Measurements from ENCODE around the gene ADCY3. TPM values are rescaled to one million over a fixed set of nuclear protein-coding genes. Genes with fewer than 3 reads are reported as not detected.

Gene ADCY3
- total and polyA plus RNA-seq, 2 of the 13 experiments (the other 11 are each of a cell fraction or from before 2014, with no cell fraction given) = 0.11 to 0.61 TPM

DNA sequence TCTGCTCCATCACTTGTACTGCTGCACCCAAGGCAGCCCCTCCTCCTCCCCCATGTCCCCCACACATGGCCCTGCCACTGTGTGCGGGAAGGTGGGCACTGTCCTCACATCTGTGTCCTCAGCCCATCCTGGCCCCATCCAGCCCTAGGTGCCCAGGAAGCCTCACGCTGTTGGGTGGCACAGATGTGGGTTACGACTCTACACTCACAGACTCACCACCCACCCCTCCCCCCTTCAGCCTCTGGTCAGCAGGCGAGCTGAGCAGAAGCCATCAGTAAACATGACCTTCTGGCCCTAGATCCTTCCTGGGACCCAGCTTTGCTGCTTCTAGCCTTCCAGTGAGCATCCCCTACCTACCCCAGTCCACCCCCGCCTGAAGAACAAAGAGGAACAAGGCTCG lies 43.0 kb downstream of the ADCY3 start:
- Histone ChIP-seq H3K27me3 (ENCODE audit: control insufficient read depth in 1 of 2, insufficient read depth in 2 of 2, low read length in 2 of 2) (peaks cover 0 to 19% of the 10 kb centered on the region in 2 experiments; a peak in 1 of 5 replicates), H3K9me3 (ENCODE audit: low read length) (no peaks in the 10 kb centered on the region), H3K4me1 (ENCODE audit: insufficient read depth, low read length) (peaks cover 30% of the 10 kb centered on the region), H3K27ac (ENCODE audit: extremely low read length, insufficient read depth, low read length) (no peak overlapping the region), H3K4me2 (ENCODE audit: low read depth, low read length) (no peak overlapping the region), H3K36me3 (replicated peaks in 1 of 2; ENCODE audit: control insufficient read depth in 1 of 2, insufficient read depth in 2 of 2, low read length in 2 of 2) (no peaks in the 10 kb centered on the region), H3K4me3 (replicated peaks in 1 of 3; ENCODE audit: insufficient read depth in 1 of 3, low read depth in 2 of 3, low read length in 3 of 3) (no peak overlapping the region), H2AFZ (ENCODE audit: low read length) (no peak overlapping the region), H4K20me1 (ENCODE audit: insufficient read depth, low read length) (no peaks in the 10 kb centered on the region), H3K79me2 (ENCODE audit: insufficient read depth, low read length) (no peaks in the 10 kb centered on the region), H3K9ac (ENCODE audit: insufficient read depth, low read depth, low read length) (no peak overlapping the region)
- DNase-seq (ENCODE audit: low spot score) = no peak
- CTCF ChIA-PET (ENCODE audit: low intra/inter-chr PET ratio, low total read pairs) = no interaction called here
- intact Hi-C loops (cut with micrococcal nuclease; ENCODE audit: unreplicated experiment) (loop anchor here (5.0 kb wide), 1 partner anchor 1105 kb away; no protein-coding TSS in a partner anchor), in situ Hi-C loops (cut with HindIII; ENCODE audit: extremely low pct_ligation_motif_present, low pct_unique_long_range_greater_than_20kb) (no loop called here)
- POLR2A ChIA-PET = no interaction called here
- ATAC-seq = peak; percentile 38
- BruUV-seq (replicated peaks) = no TSS peak
- FAIRE-seq = no peak
- WGBS (ENCODE audit: low lambda C conversion rate) = 12% methylated on average over 6 of the region's 6 CpGs
- TF ChIP-seq, protein P1, sequence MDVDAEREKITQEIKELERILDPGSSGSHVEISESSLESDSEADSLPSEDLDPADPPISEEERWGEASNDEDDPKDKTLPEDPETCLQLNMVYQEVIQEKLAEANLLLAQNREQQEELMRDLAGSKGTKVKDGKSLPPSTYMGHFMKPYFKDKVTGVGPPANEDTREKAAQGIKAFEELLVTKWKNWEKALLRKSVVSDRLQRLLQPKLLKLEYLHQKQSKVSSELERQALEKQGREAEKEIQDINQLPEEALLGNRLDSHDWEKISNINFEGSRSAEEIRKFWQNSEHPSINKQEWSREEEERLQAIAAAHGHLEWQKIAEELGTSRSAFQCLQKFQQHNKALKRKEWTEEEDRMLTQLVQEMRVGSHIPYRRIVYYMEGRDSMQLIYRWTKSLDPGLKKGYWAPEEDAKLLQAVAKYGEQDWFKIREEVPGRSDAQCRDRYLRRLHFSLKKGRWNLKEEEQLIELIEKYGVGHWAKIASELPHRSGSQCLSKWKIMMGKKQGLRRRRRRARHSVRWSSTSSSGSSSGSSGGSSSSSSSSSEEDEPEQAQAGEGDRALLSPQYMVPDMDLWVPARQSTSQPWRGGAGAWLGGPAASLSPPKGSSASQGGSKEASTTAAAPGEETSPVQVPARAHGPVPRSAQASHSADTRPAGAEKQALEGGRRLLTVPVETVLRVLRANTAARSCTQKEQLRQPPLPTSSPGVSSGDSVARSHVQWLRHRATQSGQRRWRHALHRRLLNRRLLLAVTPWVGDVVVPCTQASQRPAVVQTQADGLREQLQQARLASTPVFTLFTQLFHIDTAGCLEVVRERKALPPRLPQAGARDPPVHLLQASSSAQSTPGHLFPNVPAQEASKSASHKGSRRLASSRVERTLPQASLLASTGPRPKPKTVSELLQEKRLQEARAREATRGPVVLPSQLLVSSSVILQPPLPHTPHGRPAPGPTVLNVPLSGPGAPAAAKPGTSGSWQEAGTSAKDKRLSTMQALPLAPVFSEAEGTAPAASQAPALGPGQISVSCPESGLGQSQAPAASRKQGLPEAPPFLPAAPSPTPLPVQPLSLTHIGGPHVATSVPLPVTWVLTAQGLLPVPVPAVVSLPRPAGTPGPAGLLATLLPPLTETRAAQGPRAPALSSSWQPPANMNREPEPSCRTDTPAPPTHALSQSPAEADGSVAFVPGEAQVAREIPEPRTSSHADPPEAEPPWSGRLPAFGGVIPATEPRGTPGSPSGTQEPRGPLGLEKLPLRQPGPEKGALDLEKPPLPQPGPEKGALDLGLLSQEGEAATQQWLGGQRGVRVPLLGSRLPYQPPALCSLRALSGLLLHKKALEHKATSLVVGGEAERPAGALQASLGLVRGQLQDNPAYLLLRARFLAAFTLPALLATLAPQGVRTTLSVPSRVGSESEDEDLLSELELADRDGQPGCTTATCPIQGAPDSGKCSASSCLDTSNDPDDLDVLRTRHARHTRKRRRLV (CRISPR knock-in tag; IDR thresholded peaks at IDR 0.05) = no peak
- TF ChIP-seq, protein P2, sequence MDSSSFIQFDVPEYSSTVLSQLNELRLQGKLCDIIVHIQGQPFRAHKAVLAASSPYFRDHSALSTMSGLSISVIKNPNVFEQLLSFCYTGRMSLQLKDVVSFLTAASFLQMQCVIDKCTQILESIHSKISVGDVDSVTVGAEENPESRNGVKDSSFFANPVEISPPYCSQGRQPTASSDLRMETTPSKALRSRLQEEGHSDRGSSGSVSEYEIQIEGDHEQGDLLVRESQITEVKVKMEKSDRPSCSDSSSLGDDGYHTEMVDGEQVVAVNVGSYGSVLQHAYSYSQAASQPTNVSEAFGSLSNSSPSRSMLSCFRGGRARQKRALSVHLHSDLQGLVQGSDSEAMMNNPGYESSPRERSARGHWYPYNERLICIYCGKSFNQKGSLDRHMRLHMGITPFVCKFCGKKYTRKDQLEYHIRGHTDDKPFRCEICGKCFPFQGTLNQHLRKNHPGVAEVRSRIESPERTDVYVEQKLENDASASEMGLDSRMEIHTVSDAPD (CRISPR knock-in tag; IDR thresholded peaks at IDR 0.05) = no peak
- TF ChIP-seq, protein P3, sequence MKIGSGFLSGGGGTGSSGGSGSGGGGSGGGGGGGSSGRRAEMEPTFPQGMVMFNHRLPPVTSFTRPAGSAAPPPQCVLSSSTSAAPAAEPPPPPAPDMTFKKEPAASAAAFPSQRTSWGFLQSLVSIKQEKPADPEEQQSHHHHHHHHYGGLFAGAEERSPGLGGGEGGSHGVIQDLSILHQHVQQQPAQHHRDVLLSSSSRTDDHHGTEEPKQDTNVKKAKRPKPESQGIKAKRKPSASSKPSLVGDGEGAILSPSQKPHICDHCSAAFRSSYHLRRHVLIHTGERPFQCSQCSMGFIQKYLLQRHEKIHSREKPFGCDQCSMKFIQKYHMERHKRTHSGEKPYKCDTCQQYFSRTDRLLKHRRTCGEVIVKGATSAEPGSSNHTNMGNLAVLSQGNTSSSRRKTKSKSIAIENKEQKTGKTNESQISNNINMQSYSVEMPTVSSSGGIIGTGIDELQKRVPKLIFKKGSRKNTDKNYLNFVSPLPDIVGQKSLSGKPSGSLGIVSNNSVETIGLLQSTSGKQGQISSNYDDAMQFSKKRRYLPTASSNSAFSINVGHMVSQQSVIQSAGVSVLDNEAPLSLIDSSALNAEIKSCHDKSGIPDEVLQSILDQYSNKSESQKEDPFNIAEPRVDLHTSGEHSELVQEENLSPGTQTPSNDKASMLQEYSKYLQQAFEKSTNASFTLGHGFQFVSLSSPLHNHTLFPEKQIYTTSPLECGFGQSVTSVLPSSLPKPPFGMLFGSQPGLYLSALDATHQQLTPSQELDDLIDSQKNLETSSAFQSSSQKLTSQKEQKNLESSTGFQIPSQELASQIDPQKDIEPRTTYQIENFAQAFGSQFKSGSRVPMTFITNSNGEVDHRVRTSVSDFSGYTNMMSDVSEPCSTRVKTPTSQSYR (CRISPR knock-in tag; IDR thresholded peaks at IDR 0.05; ENCODE audit: borderline replicate concordance) = peak; percentile 75; the same call in 1 of the 2 replicates
- TF ChIP-seq DNMT3B (CRISPR knock-in tag; conservative IDR thresholded peaks at IDR 0.05) (no peak), ARID2 (CRISPR knock-in tag; IDR thresholded peaks at IDR 0.05; ENCODE audit: borderline replicate concordance) (no peak), ZNF44 (CRISPR knock-in tag; IDR thresholded peaks at IDR 0.05) (no peak), ZMYM2 (CRISPR knock-in tag; IDR thresholded peaks at IDR 0.05) (no peak)
- TF ChIP-seq, protein P4, sequence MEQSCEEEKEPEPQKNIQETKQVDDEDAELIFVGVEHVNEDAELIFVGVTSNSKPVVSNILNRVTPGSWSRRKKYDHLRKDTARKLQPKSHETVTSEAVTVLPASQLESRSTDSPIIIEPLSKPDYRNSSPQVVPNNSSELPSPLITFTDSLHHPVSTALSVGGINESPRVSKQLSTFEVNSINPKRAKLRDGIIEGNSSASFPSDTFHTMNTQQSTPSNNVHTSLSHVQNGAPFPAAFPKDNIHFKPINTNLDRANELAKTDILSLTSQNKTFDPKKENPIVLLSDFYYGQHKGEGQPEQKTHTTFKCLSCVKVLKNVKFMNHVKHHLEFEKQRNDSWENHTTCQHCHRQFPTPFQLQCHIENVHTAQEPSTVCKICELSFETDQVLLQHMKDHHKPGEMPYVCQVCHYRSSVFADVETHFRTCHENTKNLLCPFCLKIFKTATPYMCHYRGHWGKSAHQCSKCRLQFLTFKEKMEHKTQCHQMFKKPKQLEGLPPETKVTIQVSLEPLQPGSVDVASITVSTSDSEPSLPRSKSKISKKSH (CRISPR knock-in tag; IDR thresholded peaks at IDR 0.05; ENCODE audit: borderline replicate concordance) = no peak

All from HepG2 (cell line).